Calu3 (cell line): Measurements from ENCODE around the gene SEC16A. TPM values are rescaled to one million over a fixed set of nuclear protein-coding genes. Genes with fewer than 3 reads are reported as not detected.

Source experiments
- BruUV-seq: library from RNA; stranded (reverse); fragments of 400-500 nt; replicated peaks from 2 replicates; lab custom pipeline; 2021; lab: Mats Ljungman, UMichigan
- CTCF ChIA-PET: fragments of 300-600 bp; sonication (Branson Sonifier 250); formaldehyde crosslinking; loops from one replicate; lab custom pipeline; 2022; ENCODE audit warnings: antibody characterized with exemption; lab: Charles Lee
- DNase-seq: peaks from one replicate; pipeline ENCODE4 v3.0.0; 2022
- H3K27ac Mint-ChIP-seq: one replicate; pipeline ENCODE4 v1.8.0; 2022; ENCODE audit warnings: mixed read lengths; ENCODE audit not compliant: unreplicated experiment
- H3K27me3 Mint-ChIP-seq: one replicate; pipeline ENCODE4 v1.8.0; 2022; ENCODE audit warnings: mixed read lengths; ENCODE audit not compliant: unreplicated experiment
- H3K36me3 Mint-ChIP-seq: one replicate; pipeline ENCODE4 v1.8.0; 2022; ENCODE audit warnings: mild to moderate bottlenecking, moderate library complexity, mixed read lengths; ENCODE audit not compliant: insufficient read depth, unreplicated experiment
- H3K4me1 Mint-ChIP-seq: one replicate; pipeline ENCODE4 v1.8.0; 2022; ENCODE audit warnings: mild to moderate bottlenecking, low read depth, mixed read lengths; ENCODE audit not compliant: unreplicated experiment
- H3K4me3 Mint-ChIP-seq: one replicate; pipeline ENCODE4 v1.8.0; 2022; ENCODE audit warnings: mild to moderate bottlenecking, low read depth, moderate library complexity, mixed read lengths; ENCODE audit not compliant: unreplicated experiment
- H3K9me3 Mint-ChIP-seq: one replicate; pipeline ENCODE4 v1.8.0; 2022; ENCODE audit warnings: low read depth, mixed read lengths; ENCODE audit not compliant: unreplicated experiment
- CTCF ChIP-seq: fragments of 200-600 bp; IDR thresholded peaks from one replicate; pipeline ENCODE4 v1.8.0; 2022; ENCODE audit warnings: antibody characterized with exemption; ENCODE audit not compliant: unreplicated experiment
- intact Hi-C: fragments of 100-400 bp; cut with micrococcal nuclease; formaldehyde crosslinking; loops from one replicate; pipeline ENCODE4 v1.10.0; 2022; ENCODE audit not compliant: unreplicated experiment
- total RNA-seq: library from RNA; stranded (reverse); gene quantifications from 2 replicates; pipeline ENCODE4 v1.2.3, GENCODE V29; 2022

SEC16A gene
- total RNA-seq, 1 experiment from 2014 or later, result 48.9 TPM

- BruUV-seq, result no TSS peak
- TF ChIP-seq CTCF, result no peak
- Mint-ChIP-seq H3K9me3 (no peaks in the 10 kb centered on the region), H3K4me3 (peak overlapping the region; percentile 89), H3K36me3 (peaks cover 38% of the 10 kb centered on the region), H3K27ac (peak overlapping the region; percentile 50), H3K27me3 (no peaks in the 10 kb centered on the region), H3K4me1 (no peaks in the 10 kb centered on the region)
- CTCF ChIA-PET, result interaction anchor here (0.6 to 0.7 kb wide), 2 partner anchors 56 to 69 kb away, joined by 4 read pairs; no protein-coding TSS in a partner anchor
- DNase-seq, result no peak
- intact Hi-C loops, result no loop called here
Observed at GRCh38 chr9:136401173-136401922, 81.5 kb downstream of the SEC16A start.

- TF ChIP-seq CTCF, result peak; percentile 83
- CTCF ChIA-PET, result interaction anchor here (0.7 kb wide), 1 partner anchor 55 kb away, joined by 4 read pairs; no protein-coding TSS in a partner anchor
- peak within 1 kb of the TSS; percentile 89 for H3K4me3 Mint-ChIP-seq
- H3K4me1 Mint-ChIP-seq, result no peaks in the 10 kb centered on the region
- peak; percentile 83 for DNase-seq
- H3K36me3 Mint-ChIP-seq, result peaks cover 35% of the 10 kb centered on the region
- H3K9me3 Mint-ChIP-seq, result no peaks in the 10 kb centered on the region
- no peaks in the 10 kb centered on the region for H3K27me3 Mint-ChIP-seq
- intact Hi-C loops, result no loop called here
- no TSS peak for BruUV-seq
- peak within 1 kb of the TSS; percentile 60 for H3K27ac Mint-ChIP-seq
Observed at GRCh38 chr9:136400038-136400834, 82.6 kb downstream of the SEC16A start, which contains the start of gene SNAPC4. SNAPC4 (minus strand) TSS chr9:136400170; CDS start chr9:136398428, 1,742 bp downstream.

- peak; percentile 26 for DNase-seq
- TF ChIP-seq CTCF, result no peak
- H3K9me3 Mint-ChIP-seq, result no peaks in the 10 kb centered on the region
- intact Hi-C loops, result no loop called here
- H3K4me3 Mint-ChIP-seq, result peak overlapping the region; percentile 89
- no TSS peak for BruUV-seq
- peaks cover 31% of the 10 kb centered on the region for H3K36me3 Mint-ChIP-seq
- no peaks in the 10 kb centered on the region for H3K4me1 Mint-ChIP-seq
- H3K27me3 Mint-ChIP-seq, result no peaks in the 10 kb centered on the region
- CTCF ChIA-PET, result no interaction called here
- peak overlapping the region; percentile 60 for H3K27ac Mint-ChIP-seq
Observed at GRCh38 chr9:136399176-136400037, 83.4 kb downstream of the SEC16A start.

- no peak for TF ChIP-seq CTCF
- H3K27me3 Mint-ChIP-seq, result no peaks in the 10 kb centered on the region
- CTCF ChIA-PET, result no interaction called here
- DNase-seq, result no peak
- peaks cover 36% of the 10 kb centered on the region for H3K36me3 Mint-ChIP-seq
- no peak overlapping the region for H3K27ac Mint-ChIP-seq
- intact Hi-C loops, result no loop called here
- no peaks in the 10 kb centered on the region for H3K9me3 Mint-ChIP-seq
- BruUV-seq, result no TSS peak
- H3K4me1 Mint-ChIP-seq, result no peaks in the 10 kb centered on the region
- H3K4me3 Mint-ChIP-seq, result no peak overlapping the region
Observed at GRCh38 chr9:136398286-136398685, 84.6 kb downstream of the SEC16A start.
